Left lung (tissue), 10 donors: ENCODE data around the gene PTBP2. TPM values are rescaled to one million over a fixed set of nuclear protein-coding genes. Genes with fewer than 3 reads are reported as not detected.
"Not testable (repeated sequence)": the region's sequence is repeated elsewhere in the genome, so short reads cannot be mapped to it uniquely, and the experiment has no call there.

Source experiments
- ATAC-seq: fragments of 200-7000 bp; cut with Tn5 transposase; one replicate; pipeline ENCODE4 v1.9.1; 2020; ENCODE audit warnings: moderate library complexity
- DNase-seq, 4 donors: peaks; one replicate each; pipeline ENCODE4 v3.0.0-alpha.2; 2013 to 2020
- H3K27ac ChIP-seq, 2 donors: fragments of 200-600 bp; sonication (generic) in 1 of 2; one replicate each; pipeline versions ENCODE4 v1.5.0 to v1.8.0; 2020 to 2021
- H3K27me3 ChIP-seq, 2 donors: fragments of 200-600 bp; sonication (generic) in 1 of 2; one replicate each; pipeline versions ENCODE4 v1.5.0 to v1.8.0; 2020 to 2021
- H3K36me3 ChIP-seq, 2 donors: fragments of 200-600 bp; sonication (generic) in 1 of 2; one replicate each; pipeline versions ENCODE4 v1.5.0 to v1.8.0; 2020 to 2021
- H3K4me1 ChIP-seq, 2 donors: fragments of 200-600 bp; one replicate each; pipeline ENCODE4 v1.8.0; 2021
- H3K4me3 ChIP-seq, 2 donors: fragments of 200-600 bp; sonication (generic) in 1 of 2; one replicate each; pipeline versions ENCODE4 v1.5.0 to v1.8.0; 2020 to 2021; ENCODE audit warnings: mild to moderate bottlenecking in 1 of 2
- H3K9me3 ChIP-seq, 2 donors: fragments of 200-600 bp; sonication (generic) in 1 of 2; one replicate each; pipeline versions ENCODE4 v1.5.0 to v1.8.0; 2020 to 2021
- intact Hi-C, 2 donors: fragments of 100-400 bp; cut with DNase I; formaldehyde crosslinking; loops; one replicate each; pipeline versions ENCODE4 v1.11.2 to v1.14.2; 2022
- polyA plus RNA-seq, 6 donors: library from polyadenylated mRNA; unstranded; fragments of 120-200 nt; gene quantifications; one replicate each; pipeline ENCODE4 v1.2.1, GENCODE V29; 2013; ENCODE audit not compliant: insufficient read length in 6 of 6
- total RNA-seq, 2 donors: library from RNA; stranded (reverse); fragmentation: NEBNext Ultra II Directional; extraction: Animal tissue kit (Norgen Biotek cat#: 25700); gene quantifications; one replicate each; pipeline ENCODE4 v1.2.1, GENCODE V29; 2021
- TF ChIP-seq, protein P1 (sequence below), 2 donors: fragments of 200-600 bp; sonication (generic) in 1 of 2; IDR thresholded peaks; one replicate each; pipeline versions ENCODE4 v1.5.0 to v1.8.0; 2021; ENCODE audit warnings: antibody characterized with exemption in 2 of 2
- donor health status: DM: no; HTN: yes; CAD: no.
- donor health status: DM: no; HTN: no; CAD: no.

Gene PTBP2
- total and polyA plus RNA-seq, 8 donors, result 12.7 to 83.9 (median 55.1) TPM

DNA sequence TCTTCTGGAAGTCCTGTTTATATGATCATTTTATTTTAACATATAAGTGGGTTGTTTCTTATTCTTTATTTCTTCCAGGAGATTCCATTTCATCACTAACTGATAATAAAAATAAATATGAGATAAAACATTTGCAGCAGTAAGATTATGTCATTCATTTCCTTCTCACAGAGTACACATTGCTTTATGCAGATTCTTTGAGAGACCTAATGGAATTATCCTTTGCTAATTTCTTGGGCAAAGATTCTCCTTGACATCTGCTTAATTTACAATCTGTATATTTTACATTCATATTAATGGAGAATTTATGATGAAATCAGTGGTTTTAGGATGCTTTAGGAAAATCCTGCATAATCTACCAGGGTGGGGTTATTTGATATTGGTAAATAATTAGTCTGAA, 60.6 kb downstream of the PTBP2 start:
- ATAC-seq (no peak), DNase-seq (no peak)
- peaks cover 0 to 93% of the 10 kb centered on the region in 2 donors for H3K36me3 ChIP-seq
- H3K4me1 ChIP-seq, result no peaks in the 10 kb centered on the region
- no peaks in the 10 kb centered on the region for H3K27me3 ChIP-seq
- H3K27ac ChIP-seq, result no peak overlapping the region
- intact Hi-C loops, result no loop called here
- TF ChIP-seq, protein P1, sequence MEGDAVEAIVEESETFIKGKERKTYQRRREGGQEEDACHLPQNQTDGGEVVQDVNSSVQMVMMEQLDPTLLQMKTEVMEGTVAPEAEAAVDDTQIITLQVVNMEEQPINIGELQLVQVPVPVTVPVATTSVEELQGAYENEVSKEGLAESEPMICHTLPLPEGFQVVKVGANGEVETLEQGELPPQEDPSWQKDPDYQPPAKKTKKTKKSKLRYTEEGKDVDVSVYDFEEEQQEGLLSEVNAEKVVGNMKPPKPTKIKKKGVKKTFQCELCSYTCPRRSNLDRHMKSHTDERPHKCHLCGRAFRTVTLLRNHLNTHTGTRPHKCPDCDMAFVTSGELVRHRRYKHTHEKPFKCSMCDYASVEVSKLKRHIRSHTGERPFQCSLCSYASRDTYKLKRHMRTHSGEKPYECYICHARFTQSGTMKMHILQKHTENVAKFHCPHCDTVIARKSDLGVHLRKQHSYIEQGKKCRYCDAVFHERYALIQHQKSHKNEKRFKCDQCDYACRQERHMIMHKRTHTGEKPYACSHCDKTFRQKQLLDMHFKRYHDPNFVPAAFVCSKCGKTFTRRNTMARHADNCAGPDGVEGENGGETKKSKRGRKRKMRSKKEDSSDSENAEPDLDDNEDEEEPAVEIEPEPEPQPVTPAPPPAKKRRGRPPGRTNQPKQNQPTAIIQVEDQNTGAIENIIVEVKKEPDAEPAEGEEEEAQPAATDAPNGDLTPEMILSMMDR (IDR thresholded peaks at IDR 0.05), result no peak
- H3K4me3 ChIP-seq, result no peak overlapping the region
- H3K9me3 ChIP-seq, result no peaks in the 10 kb centered on the region

DNA sequence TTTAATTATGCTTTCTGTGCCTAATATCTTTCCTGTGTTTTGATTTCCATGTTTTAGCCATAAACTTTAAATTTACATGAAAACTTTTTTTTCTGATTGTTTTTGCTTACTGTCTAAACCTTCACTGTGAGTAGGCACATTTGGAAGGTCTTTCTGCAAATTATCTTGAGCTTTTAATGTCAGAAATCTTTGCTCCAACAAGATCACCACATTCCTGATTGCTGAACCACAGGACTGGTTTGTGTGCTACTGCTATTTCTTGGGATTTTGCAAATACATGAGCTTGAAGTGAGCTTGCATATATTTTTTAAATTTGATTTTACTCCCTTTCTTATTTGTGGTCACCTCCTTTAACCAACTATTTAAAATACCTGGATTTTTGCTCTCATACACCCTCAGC, 61.3 kb downstream of the PTBP2 start:
- Histone ChIP-seq H3K4me3 (no peak overlapping the region), H3K4me1 (no peaks in the 10 kb centered on the region), H3K9me3 (no peaks in the 10 kb centered on the region), H3K36me3 (peaks cover 0 to 89% of the 10 kb centered on the region in 2 donors), H3K27me3 (no peaks in the 10 kb centered on the region), H3K27ac (no peak overlapping the region)
- intact Hi-C loops, result no loop called here
- DNase-seq, result no peak
- no peak for ATAC-seq
- TF ChIP-seq, protein P1 (IDR thresholded peaks at IDR 0.05), result no peak

DNA sequence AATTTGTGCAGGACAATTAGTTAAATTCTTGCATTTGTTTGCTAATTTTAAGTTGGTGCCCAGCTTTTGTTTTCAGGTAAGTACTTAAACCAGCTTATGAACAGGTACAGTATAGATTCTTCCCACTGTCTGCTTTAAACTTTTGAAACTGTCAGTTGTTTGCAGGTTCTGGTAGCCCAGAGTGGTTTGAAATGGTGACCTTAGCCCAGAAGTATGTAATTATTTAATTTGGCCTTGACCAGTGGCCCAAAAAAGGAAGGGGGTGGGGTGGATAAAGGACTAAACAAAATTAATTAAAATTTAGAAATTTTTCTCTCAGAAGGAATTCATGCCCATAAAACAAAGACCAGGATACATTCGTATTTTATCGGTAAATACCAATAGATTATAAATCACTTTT, 69.0 kb downstream of the PTBP2 start:
- TF ChIP-seq, protein P1 (IDR thresholded peaks at IDR 0.05), result no peak
- DNase-seq (no peak), ATAC-seq (no peak)
- Histone ChIP-seq H3K27ac (no peak overlapping the region), H3K4me3 (no peak overlapping the region), H3K27me3 (no peaks in the 10 kb centered on the region), H3K36me3 (peaks cover 0 to 69% of the 10 kb centered on the region in 2 donors), H3K4me1 (no peaks in the 10 kb centered on the region), H3K9me3 (no peaks in the 10 kb centered on the region)
- intact Hi-C loops, result no loop called here

DNA sequence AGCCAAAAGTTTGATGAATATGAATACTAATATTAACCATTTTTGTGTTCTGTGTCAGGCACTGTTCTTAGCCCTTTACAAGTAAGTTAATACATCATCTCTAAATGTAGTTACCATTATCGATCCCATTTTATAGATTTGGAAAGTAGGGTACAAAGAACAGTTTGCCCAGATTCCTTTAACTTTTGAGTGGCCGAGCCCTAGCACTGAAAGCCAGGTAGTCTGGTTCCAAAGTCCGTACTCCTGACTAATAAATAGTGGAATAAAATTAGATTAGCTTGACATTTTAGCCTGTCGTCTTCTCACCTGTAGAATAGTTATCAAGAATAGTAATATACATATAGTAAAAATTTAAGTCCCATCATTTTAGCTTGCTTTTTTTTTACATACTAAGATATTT, 70.6 kb downstream of the PTBP2 start:
- TF ChIP-seq, protein P1 (IDR thresholded peaks at IDR 0.05), result no peak
- intact Hi-C loops, result no loop called here
- Histone ChIP-seq H3K36me3 (peaks cover 0 to 57% of the 10 kb centered on the region in 2 donors), H3K4me1 (no peaks in the 10 kb centered on the region), H3K27ac (no peak overlapping the region), H3K27me3 (no peaks in the 10 kb centered on the region), H3K4me3 (no peak overlapping the region), H3K9me3 (no peaks in the 10 kb centered on the region)
- DNase-seq, result no peak
- no peak for ATAC-seq

DNA sequence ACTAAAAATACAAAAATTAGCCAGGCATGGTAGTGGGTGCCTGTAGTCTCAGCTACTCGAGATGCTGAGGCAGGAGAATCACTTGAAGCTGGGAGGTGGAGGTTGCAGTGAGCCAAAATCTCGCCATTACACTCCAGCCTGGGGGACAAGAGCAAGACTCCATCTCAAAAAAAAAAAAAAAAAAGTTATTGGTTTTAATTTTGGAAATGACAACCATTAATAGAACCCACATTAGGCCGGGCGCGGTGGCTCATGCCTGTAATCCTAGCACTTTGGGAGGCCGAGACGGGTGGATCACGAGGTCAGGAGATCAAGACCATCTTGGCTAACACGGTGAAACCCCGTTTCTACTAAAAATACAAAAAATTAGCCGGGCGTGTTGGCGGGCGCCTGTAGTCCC, 80.1 kb downstream of the PTBP2 start:
- intact Hi-C loops, H3K9me3 ChIP-seq, H3K4me3 ChIP-seq, H3K36me3 ChIP-seq, ATAC-seq, H3K4me1 ChIP-seq, H3K27me3 ChIP-seq, H3K27ac ChIP-seq: not testable (repeated sequence)
- DNase-seq, result peak in 1 of 4 donors; percentile 38

DNA sequence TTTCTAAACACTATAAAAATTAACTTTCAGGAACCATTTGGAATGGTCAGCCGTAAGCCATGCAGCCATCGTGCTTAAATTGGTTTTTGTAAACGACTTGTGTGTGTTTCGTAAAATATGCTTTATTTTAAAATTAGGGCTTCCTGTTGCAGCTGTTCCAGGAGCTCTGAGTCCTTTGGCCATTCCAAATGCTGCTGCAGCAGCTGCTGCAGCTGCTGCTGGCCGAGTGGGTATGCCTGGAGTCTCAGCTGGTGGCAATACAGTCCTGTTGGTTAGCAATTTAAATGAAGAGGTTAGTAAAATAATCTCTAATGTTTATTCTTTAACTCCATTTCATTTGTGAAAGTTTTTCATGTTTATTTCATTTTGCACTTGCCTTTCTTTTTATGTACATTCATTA, 83.1 kb downstream of the PTBP2 start:
- H3K4me1 ChIP-seq, result peaks cover 0 to 8% of the 10 kb centered on the region in 2 donors
- no peak overlapping the region for H3K27ac ChIP-seq
- no peak overlapping the region for H3K4me3 ChIP-seq
- no peak for ATAC-seq
- TF ChIP-seq, protein P1 (IDR thresholded peaks at IDR 0.05), result no peak
- no peaks in the 10 kb centered on the region for H3K27me3 ChIP-seq
- intact Hi-C loops, result no loop called here
- H3K9me3 ChIP-seq, result no peaks in the 10 kb centered on the region
- peaks cover 0 to 11% of the 10 kb centered on the region in 2 donors for H3K36me3 ChIP-seq
- peak in 1 of 4 donors; percentile 31 for DNase-seq
